ENCODE data around the gene QRICH2.
"Not testable (repeated sequence)": the region's sequence is repeated elsewhere in the genome, so short reads cannot be mapped to it uniquely, and the experiment has no call there.

The QRICH2 gene

GRCh38 chr17:76307299-76307965 lies 644 bp downstream of the QRICH2 start:
- Mint-ChIP-seq H3K9me3 (no peaks in the 10 kb centered on the region), H3K4me3 (no peak overlapping the region), H3K27ac (no peak overlapping the region), H3K36me3 (peaks cover 3 to 13% of the 10 kb centered on the region in 2 donors), H3K27me3 (no peaks in the 10 kb centered on the region), H3K4me1 (peaks cover 0 to 4% of the 10 kb centered on the region in 2 donors)
- ATAC-seq (replicated peaks) (no peak), DNase-seq (no peak)

GRCh38 chr17:76305135-76305454 lies 3.0 kb downstream of the QRICH2 start:
- H3K4me1 Mint-ChIP-seq; H3K4me3 Mint-ChIP-seq; H3K27ac Mint-ChIP-seq; H3K27me3 Mint-ChIP-seq; DNase-seq; ATAC-seq (replicated peaks); H3K36me3 Mint-ChIP-seq; H3K9me3 Mint-ChIP-seq: not testable (repeated sequence)

- H3K4me1 Mint-ChIP-seq: peaks cover 0 to 3% of the 10 kb centered on the region in 2 donors
- H3K27ac Mint-ChIP-seq: no peak overlapping the region
- H3K4me3 Mint-ChIP-seq: no peak overlapping the region
- H3K36me3 Mint-ChIP-seq: peaks cover 3 to 8% of the 10 kb centered on the region in 2 donors
- no peaks in the 10 kb centered on the region for H3K9me3 Mint-ChIP-seq
- H3K27me3 Mint-ChIP-seq: no peaks in the 10 kb centered on the region
- ATAC-seq (replicated peaks): no peak
- DNase-seq: no peak
Measured at GRCh38 chr17:76304226-76305134, 3.6 kb downstream of the QRICH2 start.

- no peak overlapping the region for H3K27ac Mint-ChIP-seq
- no peaks in the 10 kb centered on the region for H3K9me3 Mint-ChIP-seq
- peaks cover 0 to 7% of the 10 kb centered on the region in 2 donors for H3K36me3 Mint-ChIP-seq
- H3K4me3 Mint-ChIP-seq: no peak overlapping the region
- DNase-seq (no peak), ATAC-seq (replicated peaks) (no peak)
- H3K27me3 Mint-ChIP-seq: no peaks in the 10 kb centered on the region
- no peaks in the 10 kb centered on the region for H3K4me1 Mint-ChIP-seq
Measured at GRCh38 chr17:76297436-76297835, 10.6 kb downstream of the QRICH2 start.

GRCh38 chr17:76296889-76297288 lies 11.2 kb downstream of the QRICH2 start:
- Mint-ChIP-seq H3K27ac (no peak overlapping the region), H3K27me3 (no peaks in the 10 kb centered on the region), H3K4me1 (no peaks in the 10 kb centered on the region), H3K4me3 (no peak overlapping the region), H3K9me3 (no peaks in the 10 kb centered on the region), H3K36me3 (peaks cover 0 to 10% of the 10 kb centered on the region in 2 donors)
- DNase-seq (no peak), ATAC-seq (replicated peaks) (no peak)

GRCh38 chr17:76296186-76296585 lies 11.9 kb downstream of the QRICH2 start:
- peaks cover 0 to 11% of the 10 kb centered on the region in 2 donors for H3K36me3 Mint-ChIP-seq
- no peaks in the 10 kb centered on the region for H3K4me1 Mint-ChIP-seq
- H3K4me3 Mint-ChIP-seq: no peak overlapping the region
- no peak overlapping the region for H3K27ac Mint-ChIP-seq
- ATAC-seq (replicated peaks) (no peak), DNase-seq (no peak)
- H3K9me3 Mint-ChIP-seq: no peaks in the 10 kb centered on the region
- H3K27me3 Mint-ChIP-seq: no peaks in the 10 kb centered on the region

GRCh38 chr17:76293106-76293505 lies 15.0 kb downstream of the QRICH2 start:
- Mint-ChIP-seq H3K9me3 (no peaks in the 10 kb centered on the region), H3K4me1 (no peaks in the 10 kb centered on the region), H3K4me3 (no peak overlapping the region), H3K36me3 (peaks cover 0 to 17% of the 10 kb centered on the region in 2 donors), H3K27ac (no peak overlapping the region), H3K27me3 (no peaks in the 10 kb centered on the region)
- DNase-seq (no peak), ATAC-seq (replicated peaks) (no peak)

- Mint-ChIP-seq H3K36me3 (peaks cover 0 to 17% of the 10 kb centered on the region in 2 donors), H3K4me3 (no peak overlapping the region), H3K27ac (no peak overlapping the region), H3K4me1 (no peaks in the 10 kb centered on the region), H3K9me3 (no peaks in the 10 kb centered on the region), H3K27me3 (no peaks in the 10 kb centered on the region)
- DNase-seq (no peak), ATAC-seq (replicated peaks) (no peak)
Measured at GRCh38 chr17:76292567-76292966, 15.5 kb downstream of the QRICH2 start.

- Mint-ChIP-seq H3K4me3 (no peak overlapping the region), H3K9me3 (no peaks in the 10 kb centered on the region), H3K27ac (no peak overlapping the region), H3K27me3 (no peaks in the 10 kb centered on the region), H3K36me3 (peaks cover under 1 to 1% of the 10 kb centered on the region in 2 donors), H3K4me1 (peaks cover 19 to 31% of the 10 kb centered on the region in 2 donors)
- ATAC-seq (replicated peaks) (no peak), DNase-seq (no peak)
Measured at GRCh38 chr17:76281573-76282371, 26.3 kb downstream of the QRICH2 start.

- Mint-ChIP-seq H3K9me3 (no peaks in the 10 kb centered on the region), H3K4me3 (no peak overlapping the region), H3K27me3 (no peaks in the 10 kb centered on the region), H3K36me3 (peaks cover 1 to 9% of the 10 kb centered on the region in 2 donors), H3K4me1 (peaks cover 30 to 42% of the 10 kb centered on the region in 2 donors), H3K27ac (no peak overlapping the region)
- DNase-seq: no peak
- ATAC-seq (replicated peaks): no peak
Measured at GRCh38 chr17:76280650-76281049, 27.4 kb downstream of the QRICH2 start.

GRCh38 chr17:76279742-76280287 lies 28.3 kb downstream of the QRICH2 start:
- Mint-ChIP-seq H3K36me3 (peaks cover 1 to 9% of the 10 kb centered on the region in 2 donors), H3K27ac (peak overlapping the region; percentile 25), H3K27me3 (no peaks in the 10 kb centered on the region), H3K4me1 (peaks cover 35 to 50% of the 10 kb centered on the region in 2 donors), H3K4me3 (no peak overlapping the region), H3K9me3 (no peaks in the 10 kb centered on the region)
- ATAC-seq (replicated peaks): no peak
- no peak for DNase-seq

- no peak overlapping the region for H3K4me3 Mint-ChIP-seq
- no peaks in the 10 kb centered on the region for H3K9me3 Mint-ChIP-seq
- H3K36me3 Mint-ChIP-seq: peaks cover 1 to 9% of the 10 kb centered on the region in 2 donors
- peak; percentile 72 for DNase-seq
- peaks cover 39 to 57% of the 10 kb centered on the region in 2 donors for H3K4me1 Mint-ChIP-seq
- no peaks in the 10 kb centered on the region for H3K27me3 Mint-ChIP-seq
- peak; percentile 56 to 64 for ATAC-seq (replicated peaks)
- H3K27ac Mint-ChIP-seq: no peak overlapping the region
Measured at GRCh38 chr17:76278952-76279741, 28.9 kb downstream of the QRICH2 start.

- Mint-ChIP-seq H3K4me3 (no peak overlapping the region), H3K36me3 (peaks cover 1 to 9% of the 10 kb centered on the region in 2 donors), H3K4me1 (peaks cover 46 to 64% of the 10 kb centered on the region in 2 donors), H3K27ac (no peak overlapping the region), H3K27me3 (no peaks in the 10 kb centered on the region), H3K9me3 (no peaks in the 10 kb centered on the region)
- DNase-seq: no peak
- no peak for ATAC-seq (replicated peaks)
Measured at GRCh38 chr17:76278268-76278908, 29.7 kb downstream of the QRICH2 start.
